ENCODE measurements around the gene CERS4.
A peak's percentile ranks its signal among the peaks of the same experiment; 100 is the strongest.

Gene CERS4

GRCh38 chr19:8180018-8180417 lies 29.2 kb upstream of the CERS4 start:
- no peak overlapping the region for H3K4me3 ChIP-seq (ENCODE audit: low read depth, low read length)
- TF ChIP-seq MAX (IDR thresholded peaks at IDR 0.05; ENCODE audit: low read depth, low read length) (no peak), MYC (IDR thresholded peaks at IDR 0.05; ENCODE audit: low read depth, low read length) (no peak), POLR2A (IDR thresholded peaks at IDR 0.05; ENCODE audit: extremely low read depth, insufficient read length) (no peak), CTCF (IDR thresholded peaks at IDR 0.05; ENCODE audit: low read depth, low read length) (no peak)
- no peak for DNase-seq (ENCODE audit: low read depth)

- TF ChIP-seq POLR2A (IDR thresholded peaks at IDR 0.05; ENCODE audit: extremely low read depth, insufficient read length) = no peak
- TF ChIP-seq CTCF (IDR thresholded peaks at IDR 0.05; ENCODE audit: low read depth, low read length) = no peak
- TF ChIP-seq MYC (IDR thresholded peaks at IDR 0.05; ENCODE audit: low read depth, low read length) = no peak
- no peak for TF ChIP-seq MAX (IDR thresholded peaks at IDR 0.05; ENCODE audit: low read depth, low read length)
- H3K4me3 ChIP-seq (ENCODE audit: low read depth, low read length) = no peak overlapping the region
- DNase-seq (ENCODE audit: low read depth) = no peak
These were observed 24.9 kb upstream of the CERS4 start for GRCh38 chr19:8184274-8184673.

GRCh38 chr19:8185343-8186068 lies 23.7 kb upstream of the CERS4 start:
- H3K4me3 ChIP-seq (ENCODE audit: low read depth, low read length) = no peak overlapping the region
- DNase-seq (ENCODE audit: low read depth) = no peak
- TF ChIP-seq POLR2A (IDR thresholded peaks at IDR 0.05; ENCODE audit: extremely low read depth, insufficient read length) = no peak
- no peak for TF ChIP-seq MAX (IDR thresholded peaks at IDR 0.05; ENCODE audit: low read depth, low read length)
- no peak for TF ChIP-seq CTCF (IDR thresholded peaks at IDR 0.05; ENCODE audit: low read depth, low read length)
- no peak for TF ChIP-seq MYC (IDR thresholded peaks at IDR 0.05; ENCODE audit: low read depth, low read length)

GRCh38 chr19:8192221-8192820 lies 16.8 kb upstream of the CERS4 start:
- H3K4me3 ChIP-seq (ENCODE audit: low read depth, low read length) = no peak overlapping the region
- DNase-seq (ENCODE audit: low read depth) = no peak
- TF ChIP-seq MYC (IDR thresholded peaks at IDR 0.05; ENCODE audit: low read depth, low read length) (no peak), MAX (IDR thresholded peaks at IDR 0.05; ENCODE audit: low read depth, low read length) (no peak), POLR2A (IDR thresholded peaks at IDR 0.05; ENCODE audit: extremely low read depth, insufficient read length) (no peak), CTCF (IDR thresholded peaks at IDR 0.05; ENCODE audit: low read depth, low read length) (no peak)

GRCh38 chr19:8194528-8195267 lies 14.5 kb upstream of the CERS4 start:
- peak; percentile 97 for DNase-seq (ENCODE audit: low read depth)
- TF ChIP-seq MAX (IDR thresholded peaks at IDR 0.05; ENCODE audit: low read depth, low read length) = peak; percentile 44; the same call in 1 of the 2 replicates
- no peak for TF ChIP-seq CTCF (IDR thresholded peaks at IDR 0.05; ENCODE audit: low read depth, low read length)
- H3K4me3 ChIP-seq (ENCODE audit: low read depth, low read length) = peak overlapping the region; percentile 42

All from NB4 (cell line).